GM13976 (cell line): ENCODE measurements around the gene DNALI1.
"Not testable (repeated sequence)": the region's sequence is repeated elsewhere in the genome, so short reads cannot be mapped to it uniquely, and the experiment has no call there.

Experiments used
- DNase-seq: peaks from one replicate; pipeline ENCODE4 v3.0.0; 2012; ENCODE audit warnings: low spot score
- in situ Hi-C: fragments of 300-500 bp; cut with MboI; formaldehyde crosslinking; loops from one replicate; pipeline ENCODE4 v1.12.0; 2022; ENCODE audit warnings: low sequenced_read_pairs, mixed read lengths, inconsistent platforms; ENCODE audit not compliant: unreplicated experiment
- TF ChIP-seq, protein P1 (sequence below): IDR thresholded peaks from 2 replicates; pipeline ENCODE4 v1.5.1; 2012; ENCODE audit warnings: borderline replicate concordance, mild to moderate bottlenecking; ENCODE audit not compliant: insufficient read depth; ENCODE audit errors: extremely low read depth, missing control alignments, control extremely low read depth

DNALI1 gene

DNA sequence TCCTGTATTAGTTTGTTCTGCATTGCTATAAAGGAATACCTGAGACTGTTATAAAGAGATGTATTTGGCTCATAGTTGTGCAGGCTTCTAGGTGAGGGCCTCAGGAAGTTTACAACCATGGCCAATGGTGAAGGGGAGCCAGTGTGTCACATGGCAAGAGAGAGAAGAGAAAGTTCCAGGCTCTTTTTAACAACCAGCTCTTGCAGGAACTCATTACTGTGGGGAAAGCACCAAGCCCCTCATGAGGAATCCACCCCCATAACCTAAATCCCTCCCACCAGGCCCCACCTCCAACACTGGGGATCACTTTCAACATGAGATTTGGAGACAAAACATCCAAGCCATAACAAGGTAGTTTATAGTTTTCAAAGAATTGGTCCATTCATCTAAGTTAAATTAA is 37.1 kb upstream of the DNALI1 start:
- in situ Hi-C loops: no loop called here

DNA sequence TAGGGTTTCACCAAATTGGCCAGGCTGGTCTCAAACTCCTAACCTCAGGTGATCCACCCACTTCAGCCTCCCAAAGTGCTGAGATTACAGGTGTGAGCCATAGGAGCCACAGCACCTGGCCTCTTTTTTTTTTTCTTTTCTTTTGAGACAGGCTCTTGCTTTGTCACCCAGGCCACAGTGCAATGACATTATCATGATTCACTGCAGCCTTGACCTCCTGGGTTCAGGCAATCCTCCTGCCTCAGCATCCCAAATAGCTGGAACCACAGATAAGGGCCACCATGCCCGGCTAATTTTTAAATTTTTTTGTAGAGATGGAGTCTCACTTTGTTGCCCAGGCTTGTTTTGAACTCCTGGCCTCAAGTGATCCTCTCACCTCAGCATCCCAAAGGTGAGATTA is 26.9 kb upstream of the DNALI1 start:
- DNase-seq, in situ Hi-C loops: not testable (repeated sequence)

More for the DNA sequence above, 37.1 kb upstream of the DNALI1 start:
- no peak for DNase-seq
- TF ChIP-seq, protein P1, sequence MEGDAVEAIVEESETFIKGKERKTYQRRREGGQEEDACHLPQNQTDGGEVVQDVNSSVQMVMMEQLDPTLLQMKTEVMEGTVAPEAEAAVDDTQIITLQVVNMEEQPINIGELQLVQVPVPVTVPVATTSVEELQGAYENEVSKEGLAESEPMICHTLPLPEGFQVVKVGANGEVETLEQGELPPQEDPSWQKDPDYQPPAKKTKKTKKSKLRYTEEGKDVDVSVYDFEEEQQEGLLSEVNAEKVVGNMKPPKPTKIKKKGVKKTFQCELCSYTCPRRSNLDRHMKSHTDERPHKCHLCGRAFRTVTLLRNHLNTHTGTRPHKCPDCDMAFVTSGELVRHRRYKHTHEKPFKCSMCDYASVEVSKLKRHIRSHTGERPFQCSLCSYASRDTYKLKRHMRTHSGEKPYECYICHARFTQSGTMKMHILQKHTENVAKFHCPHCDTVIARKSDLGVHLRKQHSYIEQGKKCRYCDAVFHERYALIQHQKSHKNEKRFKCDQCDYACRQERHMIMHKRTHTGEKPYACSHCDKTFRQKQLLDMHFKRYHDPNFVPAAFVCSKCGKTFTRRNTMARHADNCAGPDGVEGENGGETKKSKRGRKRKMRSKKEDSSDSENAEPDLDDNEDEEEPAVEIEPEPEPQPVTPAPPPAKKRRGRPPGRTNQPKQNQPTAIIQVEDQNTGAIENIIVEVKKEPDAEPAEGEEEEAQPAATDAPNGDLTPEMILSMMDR: no peak

DNA sequence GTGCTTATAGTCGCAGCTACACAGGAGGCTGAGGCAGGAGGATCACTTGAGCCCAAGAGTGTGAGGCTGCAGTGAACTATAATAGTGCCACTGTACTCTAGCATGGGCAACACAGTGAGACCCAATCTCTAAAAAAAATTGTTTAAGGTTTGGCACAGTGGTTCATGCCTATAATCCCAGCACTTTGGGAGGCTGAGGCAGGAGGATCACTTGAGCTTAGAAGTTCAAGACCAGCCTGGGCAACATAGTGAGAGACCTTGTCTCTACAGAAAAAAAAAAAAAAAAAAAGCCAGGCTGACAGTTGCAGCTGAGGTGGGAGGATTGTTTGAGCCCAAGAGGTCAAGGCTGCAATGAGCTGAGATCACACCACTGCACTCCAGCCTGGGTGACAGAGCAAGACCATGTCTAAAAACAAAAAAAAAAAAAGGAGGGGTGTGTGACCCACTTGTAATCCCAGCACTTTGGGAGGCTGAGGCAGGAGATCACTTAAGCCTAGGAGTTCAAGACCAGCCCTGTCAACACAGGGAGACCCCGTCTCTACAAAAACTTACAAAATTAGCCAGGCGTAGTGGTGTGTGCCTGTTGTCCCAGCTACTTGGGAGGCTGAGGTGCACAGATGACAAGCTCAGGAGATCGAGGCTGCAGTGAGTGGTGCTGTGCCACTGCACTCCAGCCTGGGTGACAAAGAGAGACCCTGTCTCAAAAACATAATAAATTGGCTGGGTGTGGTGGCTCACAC is 24.2 kb upstream of the DNALI1 start:
- DNase-seq, in situ Hi-C loops: not testable (repeated sequence)

DNA sequence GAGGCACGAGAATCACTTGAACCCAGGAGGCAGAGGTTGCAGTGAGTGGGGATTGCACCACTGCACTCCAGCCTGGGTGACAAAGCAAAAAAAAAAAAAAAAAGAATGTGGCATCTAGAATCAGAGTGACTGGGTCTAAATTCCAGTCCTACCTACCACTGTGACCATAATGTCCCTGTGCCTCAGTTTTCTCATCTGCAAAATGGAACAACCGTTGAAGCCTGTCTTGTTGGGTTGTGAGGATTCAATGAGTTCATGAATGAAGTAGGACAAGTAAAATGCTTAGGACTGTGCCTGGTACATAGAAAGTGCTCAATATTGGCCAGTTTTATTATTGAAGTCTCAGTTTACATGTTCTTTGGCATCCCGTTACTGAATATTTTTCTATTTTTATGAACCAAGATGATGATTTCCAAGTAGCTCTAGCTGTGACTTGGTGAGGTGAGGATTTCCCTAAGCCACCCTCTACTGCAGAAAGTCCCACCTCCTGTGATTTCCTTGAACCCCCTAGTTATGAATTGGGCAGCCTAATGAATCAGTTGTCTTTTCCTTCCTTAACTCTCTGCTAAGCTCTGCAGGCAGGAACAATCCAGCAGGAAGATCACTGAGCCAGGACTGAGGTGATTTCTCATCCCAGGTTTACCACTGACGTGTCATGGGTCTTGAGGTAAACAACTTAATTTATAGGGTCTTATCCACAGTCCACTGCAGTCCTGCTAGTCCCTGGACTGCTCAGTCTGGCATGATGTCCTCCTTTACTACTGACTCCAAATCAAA is 23.2 kb upstream of the DNALI1 start:
- TF ChIP-seq, protein P1: no peak
- in situ Hi-C loops: no loop called here
- DNase-seq: no peak

DNA sequence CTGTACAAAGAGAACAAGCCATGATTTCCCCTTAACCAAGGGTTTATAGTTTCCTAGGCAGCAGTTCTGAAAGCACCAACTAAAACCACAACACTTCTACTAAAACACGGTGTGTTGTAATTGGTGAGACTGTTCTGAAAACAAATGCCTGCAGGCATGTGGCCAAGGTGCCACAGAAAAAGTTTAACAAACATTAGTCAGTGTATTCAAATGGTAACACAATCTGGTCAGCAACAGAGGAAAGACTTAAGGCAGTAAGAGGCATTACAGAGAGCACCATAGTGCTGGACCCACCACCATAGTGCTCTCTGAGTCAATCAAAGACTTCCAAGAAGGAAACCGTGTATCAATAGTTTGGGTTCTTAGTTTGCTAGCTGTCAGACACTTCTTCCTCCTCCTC is 19.4 kb upstream of the DNALI1 start:
- TF ChIP-seq, protein P1: no peak
- in situ Hi-C loops: no loop called here
- DNase-seq: no peak

DNA sequence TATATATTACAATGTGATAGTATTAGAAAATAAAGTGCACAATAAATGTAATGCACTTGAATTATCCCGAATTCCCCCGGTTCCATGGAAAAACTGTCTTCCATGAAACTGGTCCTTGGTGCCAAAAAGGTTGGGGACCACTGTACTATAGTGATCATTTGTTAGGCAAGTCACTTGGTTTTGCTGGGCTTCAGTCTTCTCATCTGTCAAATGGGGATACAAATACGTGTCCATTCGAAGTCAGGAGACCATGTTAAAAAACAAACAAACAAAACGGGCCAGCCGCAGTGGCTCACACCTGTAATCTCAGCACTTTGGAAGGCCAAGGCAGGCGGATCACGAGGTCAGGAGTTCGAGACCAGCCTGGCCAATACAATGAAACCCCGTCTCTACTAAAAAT is 17.6 kb upstream of the DNALI1 start:
- in situ Hi-C loops, DNase-seq: not testable (repeated sequence)

DNA sequence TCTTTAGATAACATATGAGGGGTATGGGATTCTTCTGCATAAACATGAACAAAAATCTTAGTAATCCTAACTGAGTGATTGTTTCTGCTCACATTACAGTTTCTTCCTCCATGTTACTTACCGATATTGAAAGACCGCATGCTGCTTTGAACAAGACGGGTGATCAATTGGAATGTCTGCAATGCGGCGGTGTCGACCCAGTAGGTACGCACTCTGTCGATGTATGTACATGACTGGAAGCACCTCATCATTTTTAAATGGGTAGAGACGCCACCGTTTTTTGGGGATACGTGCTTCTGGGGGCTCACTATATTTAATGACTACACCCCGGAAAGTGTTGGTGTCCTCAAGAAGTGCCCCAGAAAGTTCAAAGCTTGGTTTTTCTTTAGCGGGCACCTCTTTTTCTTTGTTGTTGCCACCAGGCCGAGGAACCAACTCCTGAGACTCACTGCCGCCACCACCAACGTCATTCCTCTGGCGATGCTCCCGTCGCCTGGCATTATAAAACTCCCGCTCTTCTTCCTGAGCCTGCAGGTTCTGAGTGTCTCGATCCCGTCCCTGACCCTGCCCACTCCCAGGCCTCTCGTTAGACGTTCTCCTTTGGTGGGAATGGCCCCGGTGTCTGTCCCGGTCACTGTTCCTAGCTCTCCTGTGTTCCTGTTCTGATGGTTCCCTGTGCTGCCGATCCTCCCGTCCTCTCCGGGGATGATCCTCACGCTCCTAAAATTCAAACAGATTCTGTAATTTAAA is 16.5 kb upstream of the DNALI1 start:
- TF ChIP-seq, protein P1: no peak
- no peak for DNase-seq
- in situ Hi-C loops: no loop called here

DNA sequence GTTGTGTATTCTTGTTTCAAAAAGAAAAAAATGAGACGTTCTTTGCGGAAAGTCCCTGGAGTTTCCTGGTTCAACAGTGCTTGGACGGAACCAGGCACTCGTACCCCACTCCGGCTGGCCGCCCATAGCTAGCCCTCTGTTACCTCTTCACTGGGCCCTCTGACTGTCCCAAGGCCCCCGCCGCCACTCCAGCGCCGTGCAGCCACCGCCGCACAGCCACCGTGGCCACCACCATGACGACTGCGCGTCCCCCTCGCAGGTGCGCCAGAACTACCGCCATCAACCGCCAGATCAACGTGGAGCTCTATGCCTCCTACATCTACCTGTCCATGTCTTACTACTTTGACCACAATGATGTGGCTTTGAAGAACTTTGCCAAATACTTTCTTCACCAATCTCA is 12.2 kb upstream of the DNALI1 start:
- DNase-seq: no peak
- in situ Hi-C loops: no loop called here
- TF ChIP-seq, protein P1: no peak
